Ovary (tissue), 3 donors: ENCODE results near the gene FTO.

ENCODE experiments used
- CTCF ChIP-seq, 3 donors: fragments of 450-650 bp in 2 of 3; fragments of 200-600 bp in 1 of 3; IDR thresholded peaks; one replicate each; pipeline versions ENCODE4 v1.5.1 to v1.8.0; 2016 to 2022; ENCODE audit warnings: antibody characterized with exemption in 3 of 3, mild to moderate bottlenecking in 1 of 3
- EP300 ChIP-seq: sonication (generic); formaldehyde crosslinking; IDR thresholded peaks from one replicate; pipeline ENCODE4 v1.6.1; 2017; ENCODE audit warnings: antibody characterized with exemption
- POLR2A ChIP-seq: fragments of 450-650 bp; IDR thresholded peaks from one replicate; pipeline ENCODE4 v1.6.1; 2017; ENCODE audit warnings: antibody characterized with exemption, mild to moderate bottlenecking, moderate library complexity
- donor health status: DM: no; HTN: no; CAD: no.

GRCh38 chr16:53743149-53743566 is 39.2 kb downstream of the FTO start:
- no peak for TF ChIP-seq POLR2A
- no peak for TF ChIP-seq CTCF (IDR thresholded peaks at IDR 0.05)
- no peak for TF ChIP-seq EP300
